Measurements from ENCODE around the gene ABHD12B.
"Not testable (repeated sequence)": the region's sequence is repeated elsewhere in the genome, so short reads cannot be mapped to it uniquely, and the experiment has no call there.

The ABHD12B gene

DNA sequence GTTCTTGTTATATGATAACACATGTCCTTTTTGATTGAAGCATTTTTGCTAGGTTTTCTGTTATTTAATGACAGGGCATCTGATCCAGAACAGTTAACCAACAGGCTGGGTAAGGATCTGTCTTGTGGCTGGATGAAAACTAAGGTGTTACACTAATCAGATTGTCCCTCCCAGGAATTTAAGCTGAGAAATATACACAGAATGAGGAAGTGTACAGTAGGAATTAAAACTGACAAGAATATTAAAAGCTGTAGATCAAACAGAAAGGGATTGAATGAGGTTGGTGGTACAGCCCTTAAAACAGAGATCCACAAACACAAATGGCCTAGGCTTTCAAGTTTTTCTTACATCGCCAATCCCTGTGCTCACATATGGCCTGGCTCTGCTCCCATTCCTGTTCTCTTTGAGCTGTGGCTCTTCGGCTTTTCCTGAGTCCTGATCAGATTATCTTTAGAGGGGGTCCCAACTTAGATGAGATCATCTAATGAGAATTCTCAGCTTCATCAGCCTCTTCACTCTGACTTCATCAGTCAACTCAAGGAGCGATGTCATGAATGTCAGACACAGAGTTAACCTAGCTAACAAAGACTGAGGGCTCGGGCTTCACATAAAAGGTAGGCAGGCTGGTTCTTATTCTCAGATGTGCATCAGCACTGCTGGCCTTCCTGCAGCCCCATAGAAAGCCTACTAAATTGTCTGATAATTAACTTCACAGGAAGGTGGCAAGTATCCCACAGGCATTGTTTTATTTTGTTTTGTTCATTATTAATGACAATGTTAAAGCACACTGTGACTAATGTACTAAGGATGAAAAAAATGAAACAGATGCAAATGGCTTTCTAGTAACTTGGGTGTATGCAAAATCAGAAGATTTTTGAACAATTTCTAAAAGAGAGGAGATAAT lies 61.0 kb downstream of the ABHD12B start:
- no peak for DNase-seq (ENCODE audit: extremely low read depth in 1 of 2, low read depth in 1 of 2)

DNA sequence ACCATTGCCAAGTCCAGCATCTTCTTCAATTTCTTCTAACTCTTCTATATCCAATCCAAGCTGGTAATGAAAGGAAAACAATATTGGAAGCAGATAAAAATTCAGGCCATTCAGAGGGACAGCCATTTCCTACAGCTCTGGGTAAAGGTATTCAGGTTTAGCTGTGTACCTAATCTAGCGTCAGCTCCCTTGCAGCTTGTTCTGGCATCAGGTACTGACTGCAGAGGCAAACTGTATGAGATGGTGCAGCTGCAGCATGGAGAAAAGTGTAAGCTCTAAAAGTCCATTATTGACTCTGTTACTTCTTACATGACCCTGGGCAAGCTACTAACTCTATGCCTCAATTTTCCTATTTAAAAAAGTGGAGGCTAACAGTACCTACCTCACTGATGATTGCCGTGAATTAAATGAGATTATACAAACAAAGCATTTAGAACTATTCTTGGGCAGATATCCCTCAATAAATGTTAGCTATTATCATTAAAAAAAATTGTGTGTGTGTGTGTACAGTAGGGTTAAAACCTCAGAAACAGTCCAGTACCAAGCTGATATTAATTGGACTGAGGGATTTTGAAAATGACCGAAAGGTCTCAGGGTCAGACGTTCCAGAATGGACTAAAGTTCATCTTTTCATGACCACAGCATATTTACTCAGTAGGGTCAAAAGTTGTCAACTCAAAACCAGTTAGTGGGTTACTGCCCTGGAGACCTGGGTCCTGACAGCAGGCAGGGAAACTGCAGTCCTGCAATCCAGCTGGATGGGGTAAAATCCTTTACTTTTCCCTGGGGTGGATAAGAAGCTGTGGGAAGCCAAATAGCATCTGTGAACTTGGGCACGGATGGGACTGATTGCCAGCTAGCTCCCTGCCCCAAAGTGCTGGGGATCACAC lies 63.5 kb downstream of the ABHD12B start:
- no peak for DNase-seq (ENCODE audit: extremely low read depth in 1 of 2, low read depth in 1 of 2)

DNA sequence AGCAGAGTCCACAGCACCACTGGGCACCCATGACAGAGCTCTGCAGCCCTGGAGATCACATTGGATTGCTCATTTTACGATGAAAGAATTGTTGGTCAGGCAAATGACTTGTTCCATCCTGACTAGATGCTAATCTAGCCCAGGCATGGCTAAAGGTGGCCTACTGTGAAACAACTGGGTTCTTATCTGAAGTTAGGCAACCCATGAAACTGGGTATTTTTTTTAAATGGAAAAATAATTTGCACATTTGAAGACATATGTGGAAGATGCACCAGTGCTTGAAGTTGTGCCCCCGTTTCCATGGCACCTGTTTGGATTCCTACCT lies 64.1 kb downstream of the ABHD12B start:
- DNase-seq (ENCODE audit: extremely low read depth in 1 of 2, low read depth in 1 of 2), result no peak

DNA sequence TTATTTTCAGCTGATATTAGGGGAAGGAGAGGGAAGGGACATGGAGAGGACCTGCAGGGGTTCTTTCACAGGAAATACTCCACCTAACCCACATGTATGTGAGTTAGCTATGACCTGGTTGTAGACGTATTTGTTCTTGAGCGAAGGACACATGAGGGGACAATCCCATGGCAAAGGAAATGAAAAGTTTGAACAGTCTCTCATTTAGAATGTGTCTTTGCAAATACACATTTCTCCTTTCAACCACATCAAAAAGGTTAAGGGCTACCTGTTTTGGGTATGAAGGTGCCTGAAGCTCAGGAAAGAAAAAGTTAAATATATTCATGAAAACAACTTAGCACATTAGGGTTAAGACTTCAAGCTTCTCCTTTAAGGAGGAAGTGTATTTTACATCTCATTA lies 65.0 kb downstream of the ABHD12B start:
- DNase-seq (ENCODE audit: extremely low read depth in 1 of 2, low read depth in 1 of 2), result no peak

DNA sequence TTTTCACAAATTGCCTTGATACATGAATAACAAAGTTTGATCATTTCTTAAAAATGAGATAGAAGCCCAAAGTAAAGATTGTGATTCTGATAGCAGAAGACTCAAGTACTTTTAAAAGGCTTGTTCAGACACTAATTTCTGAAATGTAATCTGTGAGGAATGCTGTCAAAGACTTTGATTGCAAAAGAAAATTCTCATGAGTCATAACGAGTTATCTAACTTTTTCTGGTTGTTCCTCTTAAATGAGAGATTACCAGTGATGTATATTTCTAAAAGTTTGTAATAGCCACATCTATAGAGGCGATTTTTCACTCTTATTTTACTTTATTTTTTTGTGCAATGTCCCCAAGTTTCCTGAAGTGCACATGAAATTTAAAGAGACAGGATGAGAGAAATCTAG lies 65.5 kb downstream of the ABHD12B start:
- DNase-seq (ENCODE audit: extremely low read depth in 1 of 2, low read depth in 1 of 2), result no peak

DNA sequence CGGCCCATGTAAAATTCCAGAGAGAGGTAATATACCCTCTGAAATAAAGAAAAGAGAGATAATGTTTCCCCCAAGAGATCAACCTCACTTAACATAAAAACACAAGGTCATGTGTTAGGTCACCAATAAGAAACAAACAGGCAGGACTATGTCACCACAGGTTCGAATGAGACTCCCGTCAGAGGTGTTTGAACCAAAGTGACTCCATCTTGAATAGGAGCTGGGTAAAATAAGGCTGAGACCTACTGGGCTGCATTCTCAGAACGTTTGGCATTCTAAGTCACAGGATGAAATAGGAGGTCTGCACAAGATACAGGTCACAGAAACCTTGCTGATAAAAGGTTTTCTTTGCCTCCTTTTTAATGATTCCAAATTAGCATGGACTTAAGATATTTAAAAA lies 65.9 kb downstream of the ABHD12B start:
- DNase-seq (ENCODE audit: extremely low read depth in 1 of 2, low read depth in 1 of 2), result no peak

DNA sequence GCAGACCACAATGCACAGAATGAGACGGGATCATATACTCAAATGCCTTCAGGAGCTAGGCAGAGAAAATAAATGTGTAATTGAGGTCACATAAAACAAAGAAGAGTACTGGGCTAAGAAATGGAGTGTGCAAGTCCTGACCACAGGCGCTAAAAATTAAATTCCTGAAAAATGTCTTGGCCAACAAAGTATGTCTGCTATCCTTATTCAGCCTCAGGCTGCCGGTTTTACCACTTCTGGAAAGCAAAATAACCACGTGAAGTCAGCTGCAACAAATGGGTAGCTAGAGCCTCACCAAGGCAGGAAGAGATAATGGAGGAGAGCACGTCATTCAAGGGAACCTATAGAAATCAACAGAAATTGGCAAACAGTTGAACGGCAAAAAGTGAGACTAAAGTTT lies 69.3 kb downstream of the ABHD12B start:
- DNase-seq (ENCODE audit: extremely low read depth in 1 of 2, low read depth in 1 of 2), result no peak

DNA sequence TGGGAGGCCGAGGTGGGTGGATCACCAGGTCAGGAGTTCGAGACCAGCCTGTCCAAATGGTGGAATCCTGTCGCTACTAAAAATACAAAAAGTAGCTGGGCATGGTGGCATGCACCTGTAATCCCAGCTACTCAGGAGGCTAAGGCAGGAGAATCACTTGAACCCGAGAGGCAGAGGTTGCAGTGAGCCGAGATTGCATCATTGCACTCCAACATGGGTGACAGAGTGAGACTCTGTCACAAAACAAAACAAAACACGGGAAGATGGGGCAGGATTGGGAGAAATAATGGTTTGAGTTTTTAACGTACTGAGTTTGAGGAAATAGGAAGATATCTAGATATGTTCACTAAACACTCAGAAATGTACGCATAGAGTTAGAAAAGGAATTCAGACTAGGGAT lies 69.8 kb downstream of the ABHD12B start:
- DNase-seq (ENCODE audit: extremely low read depth in 1 of 2, low read depth in 1 of 2), result not testable (repeated sequence)

DNA sequence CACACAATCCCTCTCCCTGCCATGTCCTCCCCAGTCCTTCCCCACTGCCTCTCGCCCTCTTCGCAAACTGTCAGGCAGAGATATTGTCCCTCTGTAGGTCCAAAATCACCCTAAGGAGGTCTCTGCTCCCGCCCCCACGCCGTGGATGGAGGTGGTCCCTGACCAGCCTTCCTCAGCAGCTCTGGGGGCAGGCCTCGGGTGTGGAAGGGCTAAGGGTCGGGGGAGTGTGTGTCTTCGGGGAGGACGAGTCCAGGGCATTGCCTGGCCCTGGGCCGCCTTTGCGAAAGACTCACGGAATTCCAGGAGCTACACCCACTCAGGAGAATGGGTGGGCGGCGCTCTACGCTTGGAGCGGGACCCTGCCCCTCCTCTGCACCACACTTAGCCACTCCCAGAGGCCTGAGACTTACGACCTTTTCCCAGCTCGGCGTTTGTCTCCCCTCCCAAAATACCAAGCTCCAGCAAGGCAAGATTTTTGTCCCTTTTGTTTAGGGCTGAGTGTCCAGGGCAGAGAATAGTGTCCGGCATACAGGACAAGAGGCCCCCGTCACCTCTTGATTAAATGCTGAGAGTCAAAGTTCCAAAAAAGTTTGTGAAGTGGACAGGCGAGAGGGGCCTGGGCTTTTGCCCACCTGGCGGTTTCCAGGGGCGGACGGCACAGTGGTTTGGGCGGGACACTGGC lies 71.5 kb downstream of the ABHD12B start:
- DNase-seq (ENCODE audit: extremely low read depth in 1 of 2, low read depth in 1 of 2), result no peak

DNA sequence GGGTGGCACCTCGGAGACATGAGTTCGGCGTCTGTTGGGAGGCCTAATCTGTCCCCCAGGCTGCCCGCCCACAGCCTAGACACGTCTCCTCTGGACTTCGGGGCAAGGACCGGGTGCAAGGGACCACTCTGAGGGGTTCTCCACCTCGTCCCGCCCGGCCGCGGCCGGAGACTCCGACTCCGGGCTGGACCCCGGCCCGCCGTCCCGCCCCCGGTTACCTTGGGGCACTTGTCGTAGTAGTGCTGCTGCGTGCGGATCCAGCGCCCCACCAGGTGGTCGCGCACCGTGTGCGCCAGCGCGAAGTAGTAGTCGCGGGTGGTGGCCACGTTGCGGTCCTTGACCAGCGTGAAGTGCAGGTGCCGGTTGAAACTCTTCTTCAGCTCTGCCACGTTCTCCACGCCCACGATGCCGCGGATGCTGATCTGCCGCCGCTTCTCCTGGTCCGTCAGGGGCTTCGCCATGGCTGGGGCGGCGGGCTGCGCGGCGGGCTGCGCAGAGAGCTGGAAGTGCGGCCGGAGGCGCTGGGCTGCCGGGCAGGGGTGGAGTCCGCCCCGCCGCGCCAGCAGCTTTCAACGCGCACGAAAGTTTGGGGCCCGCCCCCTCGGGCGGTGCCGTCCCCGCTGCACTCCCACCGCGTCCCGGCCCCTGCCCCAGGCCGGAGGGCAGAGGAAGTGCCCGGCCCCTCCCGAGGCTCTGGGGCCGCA lies 72.2 kb downstream of the ABHD12B start, which contains the start of gene PYGL:
Gene PYGL, minus strand, starts transcription at position 541 of the 704 bp plus-strand sequence. Its CDS starts 80 bp downstream, at position 461.
- DNase-seq (ENCODE audit: extremely low read depth in 1 of 2, low read depth in 1 of 2), result no peak

DNA sequence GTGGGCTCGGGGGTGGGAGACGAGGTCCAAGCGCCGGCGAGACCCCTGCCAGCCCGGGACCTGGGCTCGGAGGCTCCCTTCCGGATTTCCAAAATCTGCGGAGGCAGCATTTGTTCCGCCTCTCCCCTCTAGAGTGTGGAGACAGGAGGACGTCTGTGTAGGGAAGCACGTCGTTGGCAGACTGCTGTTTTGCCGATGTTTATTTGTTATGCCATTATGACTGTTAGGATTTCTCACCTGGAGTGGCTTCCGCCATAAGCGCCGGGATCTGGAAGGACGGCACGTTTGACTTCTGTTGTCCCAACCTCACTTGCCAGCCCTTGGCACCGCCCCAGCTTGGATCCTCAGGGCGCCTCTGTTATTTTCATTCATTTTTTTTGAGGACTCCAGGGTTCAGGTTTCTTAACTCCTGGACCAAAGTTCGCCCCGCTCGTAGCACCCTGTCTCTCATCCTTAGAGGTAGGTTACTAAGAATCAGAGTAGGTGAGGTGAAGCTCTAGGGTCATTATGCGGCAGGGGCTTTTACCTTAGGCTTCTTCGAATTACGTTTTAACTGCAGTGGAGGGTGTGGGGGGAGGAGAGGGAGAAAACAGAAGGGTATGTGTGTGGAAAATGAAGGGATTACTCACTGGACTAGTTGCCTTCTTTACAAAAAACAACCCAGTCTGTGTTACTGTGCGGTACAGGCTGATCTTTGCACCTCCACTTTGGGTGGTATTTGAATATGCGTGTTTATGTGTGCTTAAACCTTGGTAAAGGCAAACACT lies 73.0 kb downstream of the ABHD12B start:
- no peak for DNase-seq (ENCODE audit: extremely low read depth in 1 of 2, low read depth in 1 of 2)

DNA sequence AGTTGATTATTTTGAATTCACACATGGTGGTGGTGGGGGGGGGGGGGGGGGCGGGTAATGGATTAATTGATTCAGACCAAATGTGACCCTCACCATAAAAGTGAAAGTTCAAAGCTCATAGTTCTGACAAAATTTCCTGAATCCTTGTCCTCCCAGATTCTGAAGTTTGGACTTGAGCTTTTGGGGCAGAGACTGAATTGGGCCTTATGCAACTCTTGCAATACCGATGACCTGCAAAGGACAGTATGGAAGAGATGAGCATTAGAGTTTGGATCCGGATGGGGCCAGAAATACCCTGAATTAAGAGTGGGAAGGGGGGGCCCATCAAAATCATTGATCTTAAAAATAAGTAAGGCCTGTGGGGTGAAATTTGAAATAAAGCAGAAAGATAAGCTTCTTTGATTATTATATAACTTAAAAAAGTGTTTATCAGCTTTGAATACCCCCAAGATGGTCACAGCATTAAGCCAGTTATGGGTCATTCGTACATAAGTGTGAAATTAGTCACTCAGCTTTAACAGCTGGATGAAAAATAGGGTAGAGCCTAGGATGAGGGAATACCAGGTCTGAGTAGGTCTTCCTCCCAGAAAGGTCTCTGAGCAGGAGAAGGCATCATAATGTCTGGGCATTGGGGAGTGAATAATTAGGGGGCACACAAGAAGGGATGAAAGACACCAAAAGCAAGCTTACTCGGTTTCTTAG lies 74.5 kb downstream of the ABHD12B start:
- DNase-seq (ENCODE audit: extremely low read depth in 1 of 2, low read depth in 1 of 2), result no peak

DNA sequence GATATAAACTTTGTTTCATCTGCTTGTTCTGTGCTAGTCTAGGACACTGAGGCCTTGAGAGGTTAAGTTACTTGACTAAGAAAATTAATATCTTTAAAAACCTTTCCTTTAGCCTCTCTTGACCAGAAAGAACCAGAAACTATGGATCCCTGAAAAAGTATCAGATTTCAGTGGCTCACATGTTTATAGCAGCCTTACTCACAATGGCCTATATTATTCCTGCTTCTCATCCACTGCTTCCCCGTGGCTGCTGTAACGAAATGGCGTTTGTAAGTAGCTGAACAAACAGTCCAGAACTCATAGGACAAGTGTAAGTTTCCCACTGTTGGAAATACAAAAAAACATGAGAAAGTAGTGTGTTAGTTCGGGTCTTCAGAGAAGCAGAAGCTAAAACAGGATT lies 75.6 kb downstream of the ABHD12B start:
- no peak for DNase-seq (ENCODE audit: extremely low read depth in 1 of 2, low read depth in 1 of 2)

DNA sequence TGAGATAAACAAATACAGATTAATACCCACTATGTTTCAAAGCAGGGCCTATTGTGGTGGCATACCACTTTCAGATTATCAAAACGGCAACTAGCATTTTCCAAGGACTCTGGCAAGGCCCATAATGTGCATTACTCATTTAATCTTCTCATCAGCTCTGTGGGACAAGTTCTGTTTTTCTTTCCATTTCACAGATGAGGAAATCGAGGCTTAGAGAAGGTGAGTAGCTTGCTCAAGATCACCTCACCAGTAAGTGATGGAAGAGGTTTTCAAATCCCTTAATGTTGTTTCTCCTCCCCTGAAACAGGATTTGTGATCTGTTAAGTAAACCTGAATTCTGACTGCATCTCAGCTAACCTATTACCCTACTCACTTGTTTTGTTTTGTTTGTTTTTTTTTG lies 76.4 kb downstream of the ABHD12B start:
- no peak for DNase-seq (ENCODE audit: extremely low read depth in 1 of 2, low read depth in 1 of 2)

DNA sequence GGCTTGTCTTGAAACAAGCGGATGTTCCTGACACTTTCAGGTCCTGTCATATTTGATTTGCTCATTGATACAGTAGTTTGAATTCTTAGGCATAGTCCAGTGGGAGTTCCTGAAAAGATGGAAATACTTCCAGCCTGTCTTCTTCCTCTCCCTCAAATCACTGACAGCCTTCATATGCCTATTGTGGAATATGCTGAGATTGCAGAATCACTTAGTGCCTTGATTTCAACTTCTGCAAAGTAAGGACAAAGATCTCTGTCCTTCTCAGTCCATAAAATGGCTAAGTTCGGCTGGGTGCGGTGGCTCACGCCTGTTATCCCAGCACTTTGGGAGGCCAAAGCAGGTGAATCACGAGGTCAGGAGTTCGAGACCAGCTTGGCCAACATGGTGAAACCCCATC lies 79.2 kb downstream of the ABHD12B start:
- no peak for DNase-seq (ENCODE audit: extremely low read depth in 1 of 2, low read depth in 1 of 2)

DNA sequence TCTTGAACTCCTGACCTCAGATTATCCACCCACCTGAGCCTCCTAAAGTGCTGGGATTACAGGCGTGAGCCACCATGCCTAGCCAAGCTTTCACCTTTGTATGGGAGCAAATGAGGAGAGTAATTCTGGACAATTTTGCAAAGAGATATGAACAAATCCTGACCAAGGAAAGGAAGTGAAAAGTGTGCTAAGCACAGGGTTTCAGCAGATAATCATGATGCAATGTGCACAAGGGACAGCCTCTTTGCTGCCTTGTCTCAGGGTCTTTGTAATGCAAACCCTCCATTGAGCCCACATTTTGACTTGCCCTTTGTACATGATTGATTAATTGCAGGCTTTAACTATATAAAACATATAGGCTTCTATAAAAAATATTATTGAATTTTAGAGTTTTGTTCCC lies 81.6 kb downstream of the ABHD12B start:
- no peak for DNase-seq (ENCODE audit: extremely low read depth in 1 of 2, low read depth in 1 of 2)

Measured in stimulated activated CD8-positive, alpha-beta memory T cell treated with anti-CD3 and anti-CD28 coated beads, Interleukin-7, amount 100 ng/mL, for 48 hours (primary cell).